ENCODE results near the gene CXXC5. TPM values are rescaled to one million over a fixed set of nuclear protein-coding genes. Genes with fewer than 3 reads are reported as not detected.
A peak's percentile ranks its signal among the peaks of the same experiment; 100 is the strongest.

Gene CXXC5
- polyA plus RNA-seq, 3 donors, result 190 to 206 (median 205) TPM

DNA sequence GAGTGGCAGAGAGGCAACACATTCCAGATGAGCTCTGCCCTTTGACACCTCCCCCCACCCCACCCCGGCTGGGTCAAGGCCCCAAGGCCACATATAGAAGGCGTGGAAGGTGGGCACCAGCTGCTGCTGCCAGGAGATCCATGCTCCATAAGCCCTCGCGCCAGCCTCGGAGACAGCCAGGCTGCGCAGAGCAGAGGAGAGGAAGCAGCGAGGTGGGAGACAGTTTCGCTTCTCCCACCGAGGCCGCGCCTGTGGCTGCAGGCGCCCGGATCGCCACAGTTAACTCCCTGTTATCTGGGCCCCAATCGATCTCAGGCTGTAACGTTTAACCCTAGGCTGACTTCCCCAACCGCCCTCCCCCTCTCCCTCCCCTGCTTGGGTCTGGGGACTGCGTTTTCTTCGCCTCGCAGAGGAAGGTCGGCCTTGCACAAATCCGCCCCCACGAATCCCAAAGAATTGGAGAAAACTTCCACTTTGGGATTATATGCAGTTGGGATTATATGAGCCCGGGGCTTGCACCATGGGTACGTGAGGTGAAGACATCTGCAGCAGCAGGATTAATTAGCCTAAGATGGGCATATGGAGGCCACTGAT, 1.1 kb upstream of the CXXC5 start:
- no peak for DNase-seq

DNA sequence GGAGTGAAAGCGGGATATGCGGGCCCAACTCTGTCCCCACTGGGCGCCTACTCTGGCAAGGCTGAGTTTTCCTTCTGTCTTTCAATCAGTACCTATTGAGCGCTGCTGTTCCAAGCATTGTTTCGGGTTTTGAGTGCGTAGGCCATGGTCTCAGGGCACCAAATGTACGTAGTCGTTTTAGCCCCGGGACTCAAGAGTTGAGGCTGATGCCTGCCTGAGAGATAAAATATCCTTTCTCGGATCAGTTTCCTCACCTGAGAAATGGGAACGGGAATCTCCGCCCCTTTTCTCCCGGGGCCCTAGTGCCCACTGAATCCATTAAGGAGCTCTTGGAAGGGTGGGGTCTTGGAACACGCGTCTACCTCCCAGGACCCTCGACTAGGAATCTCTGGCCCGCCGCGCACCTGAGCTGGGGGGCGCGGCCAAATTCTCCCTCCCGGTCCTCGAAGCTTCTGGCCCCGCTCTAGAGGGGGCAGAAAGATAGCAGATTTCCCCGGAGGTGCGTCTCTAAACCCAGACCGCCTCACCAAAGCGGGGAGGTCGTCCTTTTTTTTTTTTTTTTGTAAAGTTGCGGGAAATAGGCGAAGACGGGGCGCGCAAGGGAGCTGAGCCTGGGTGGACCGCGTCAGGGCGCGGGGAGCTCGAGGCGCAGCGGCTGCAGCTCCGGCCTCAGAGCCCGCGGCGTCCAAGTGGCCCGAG, 494 bp upstream of the CXXC5 start:
- DNase-seq, result no peak

DNA sequence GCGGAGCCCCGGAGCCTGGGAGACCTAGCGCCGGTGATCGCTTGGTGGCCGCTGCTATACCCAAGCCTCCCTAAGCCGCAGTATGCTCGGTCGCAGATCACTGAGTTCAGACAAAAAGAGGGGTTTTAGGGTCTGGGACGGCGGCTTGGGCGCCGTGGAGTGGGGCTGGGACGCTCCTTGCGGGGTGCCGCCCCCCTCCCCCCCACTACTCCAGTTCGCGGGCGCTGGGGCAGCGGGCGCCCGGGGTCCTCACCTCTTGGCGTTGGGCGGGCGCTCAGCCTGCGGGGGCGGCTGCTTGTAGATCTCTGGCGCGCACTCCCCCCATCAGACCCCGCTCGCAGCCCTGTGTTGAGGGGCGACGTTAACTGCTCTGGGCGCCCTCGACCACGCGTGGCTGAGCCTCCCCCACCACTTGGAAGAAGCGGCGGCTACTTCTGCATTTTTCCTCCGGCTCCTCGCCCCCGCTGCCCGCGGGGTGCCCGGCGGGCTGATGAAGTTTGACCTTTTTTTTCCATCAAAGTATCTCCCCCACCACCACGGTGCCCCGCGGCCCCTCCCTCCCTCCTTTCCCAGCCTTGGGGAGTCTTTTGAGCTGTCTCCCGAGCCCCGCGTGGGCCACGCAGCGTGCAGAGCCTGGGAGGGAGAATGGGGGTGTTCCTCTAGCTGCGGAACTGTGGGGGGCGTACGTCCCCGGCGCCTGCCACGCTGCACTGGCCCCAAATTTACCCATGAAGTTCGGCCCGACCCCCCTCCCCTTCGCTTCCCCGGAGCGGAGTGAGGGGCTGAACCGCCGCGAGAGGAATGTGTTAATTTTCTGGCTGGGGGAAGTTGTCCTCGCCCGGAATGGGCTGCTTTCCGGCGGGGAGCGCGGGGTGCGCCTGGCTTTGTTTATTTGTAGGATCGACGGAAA, 1.2 kb downstream of the CXXC5 start:
- DNase-seq, result no peak

DNA sequence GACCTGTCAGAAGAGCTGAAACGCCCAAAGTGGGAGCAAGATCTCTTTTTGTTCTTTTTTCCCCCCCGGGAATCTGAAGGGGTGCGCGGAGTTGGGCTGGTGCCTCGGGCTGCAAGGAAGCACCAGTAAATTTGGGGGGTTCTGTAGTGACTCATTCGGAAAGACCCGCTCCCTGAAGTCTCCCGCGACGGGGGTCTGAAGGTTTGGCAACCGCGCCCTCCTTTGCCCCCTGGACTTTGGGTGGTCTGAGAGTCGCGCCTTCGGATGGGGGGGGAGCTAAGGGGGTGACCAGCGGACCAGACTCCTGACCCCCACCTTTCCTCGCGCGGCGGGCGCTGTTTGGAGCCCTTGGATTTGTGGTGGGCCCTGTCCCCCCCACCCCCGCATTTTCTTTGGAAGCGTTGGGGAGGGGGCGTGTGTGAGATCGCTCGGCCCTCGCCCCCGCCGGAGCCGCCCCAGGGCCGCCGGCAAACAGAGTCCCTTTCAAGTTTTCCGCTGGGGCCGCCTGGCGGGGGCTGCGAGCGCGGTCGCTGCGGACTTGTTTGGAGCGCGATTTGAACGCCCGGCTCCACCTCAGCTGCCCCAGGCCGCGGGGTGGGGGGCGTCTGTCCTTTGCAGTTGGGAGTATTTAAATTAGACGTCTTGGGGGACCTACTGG, 2.0 kb downstream of the CXXC5 start:
- DNase-seq, result no peak

DNA sequence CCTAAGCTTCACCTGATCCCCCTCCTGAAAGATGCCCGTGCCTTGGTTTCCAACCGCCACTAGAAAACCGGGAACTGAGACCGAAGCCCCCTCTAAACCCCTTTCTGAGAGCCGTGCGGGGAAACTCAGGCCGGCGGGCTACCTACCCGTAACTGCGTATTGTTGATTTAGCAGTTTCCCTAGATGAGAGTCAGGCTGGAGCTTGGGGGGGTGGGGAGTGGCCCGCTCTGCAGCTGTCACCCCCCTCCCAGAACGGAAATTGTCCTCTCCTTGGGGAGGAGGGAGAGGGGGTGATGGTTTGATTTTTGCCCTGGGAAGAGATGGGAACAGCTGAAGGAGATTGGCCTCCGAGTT, 2.5 kb downstream of the CXXC5 start:
- DNase-seq, result no peak

DNA sequence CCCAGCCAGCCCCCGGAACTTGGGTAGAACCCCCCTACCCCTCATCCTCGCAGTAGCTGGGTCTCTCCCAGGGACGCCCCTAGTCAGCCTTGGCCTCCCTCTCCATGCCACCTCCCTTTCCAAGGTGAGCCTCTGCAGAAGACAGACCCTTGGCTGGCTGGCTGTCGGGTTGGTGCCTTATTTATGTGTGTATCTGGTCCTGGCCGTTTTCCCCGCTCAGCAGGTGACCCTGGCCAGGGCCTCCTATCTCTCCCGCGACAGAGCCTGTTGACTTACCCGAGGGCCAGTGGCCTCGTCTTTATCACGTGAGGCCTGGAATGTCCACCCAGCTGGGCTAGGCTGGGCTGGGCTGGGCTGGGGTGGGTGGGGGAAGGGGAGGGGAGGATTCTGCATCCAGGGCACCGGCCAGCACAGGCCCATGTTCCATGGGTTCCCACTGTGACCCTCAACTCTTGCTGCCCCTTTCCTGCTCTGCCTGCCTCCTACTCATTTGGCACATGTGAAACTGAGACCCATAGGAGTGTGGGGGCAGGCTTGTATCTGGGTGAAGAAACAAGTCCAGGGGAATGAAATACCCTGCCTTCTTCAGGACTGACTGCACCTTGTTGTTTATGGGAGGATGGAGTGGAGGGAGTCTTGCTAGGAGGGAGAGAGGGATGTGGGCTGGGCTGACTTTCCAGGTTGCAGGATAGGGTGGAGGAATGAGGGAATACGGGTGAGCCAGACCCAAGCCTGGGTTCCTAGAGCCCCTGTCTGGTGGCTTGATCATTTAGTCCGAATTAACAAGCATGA, 3.1 kb downstream of the CXXC5 start:
- peak; percentile 82 for DNase-seq

DNA sequence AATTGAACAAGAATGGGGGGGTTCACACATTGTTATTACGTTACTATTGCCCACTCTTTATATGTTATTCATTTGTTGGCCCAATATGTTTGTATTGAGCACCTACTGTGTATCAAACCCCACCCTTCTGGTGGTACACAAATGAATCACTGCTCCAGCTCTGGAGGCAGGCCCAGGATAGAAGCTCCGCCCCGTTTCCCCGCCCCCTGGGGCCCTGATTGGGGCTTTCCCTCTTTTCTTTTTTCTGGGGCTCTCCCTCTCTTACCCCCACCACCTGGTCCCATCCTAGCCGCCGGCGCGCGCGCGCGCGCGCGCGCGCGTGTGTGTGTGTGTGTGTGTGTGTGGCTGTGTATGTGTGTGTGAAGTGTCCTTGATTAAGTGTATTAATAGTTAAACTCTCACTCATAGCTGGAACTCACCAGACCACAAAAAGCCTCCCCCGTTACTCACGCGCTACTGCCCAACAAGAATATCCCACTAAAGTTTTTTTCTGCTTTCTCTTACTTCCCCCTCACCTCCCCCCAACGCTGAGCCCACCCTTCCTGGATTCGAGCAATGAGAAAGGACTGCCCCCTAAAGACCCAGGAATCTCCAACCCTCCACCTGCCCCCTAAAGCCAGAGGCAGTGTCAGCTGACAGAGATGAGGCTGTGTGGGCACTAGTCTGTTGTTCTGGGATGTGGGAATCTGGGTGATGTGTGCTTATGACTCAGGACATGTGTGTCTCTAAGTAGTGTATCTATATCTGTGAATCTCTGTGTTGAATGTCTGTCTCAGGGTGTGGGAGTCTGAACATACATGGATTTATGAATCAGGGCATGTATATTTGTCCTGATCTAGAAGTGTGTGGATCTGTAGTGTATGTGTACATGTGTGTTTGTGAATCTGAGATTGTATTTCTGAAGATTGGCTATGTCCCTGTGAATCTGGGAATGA, 4.0 kb downstream of the CXXC5 start:
- DNase-seq, result peak; percentile 83

DNA sequence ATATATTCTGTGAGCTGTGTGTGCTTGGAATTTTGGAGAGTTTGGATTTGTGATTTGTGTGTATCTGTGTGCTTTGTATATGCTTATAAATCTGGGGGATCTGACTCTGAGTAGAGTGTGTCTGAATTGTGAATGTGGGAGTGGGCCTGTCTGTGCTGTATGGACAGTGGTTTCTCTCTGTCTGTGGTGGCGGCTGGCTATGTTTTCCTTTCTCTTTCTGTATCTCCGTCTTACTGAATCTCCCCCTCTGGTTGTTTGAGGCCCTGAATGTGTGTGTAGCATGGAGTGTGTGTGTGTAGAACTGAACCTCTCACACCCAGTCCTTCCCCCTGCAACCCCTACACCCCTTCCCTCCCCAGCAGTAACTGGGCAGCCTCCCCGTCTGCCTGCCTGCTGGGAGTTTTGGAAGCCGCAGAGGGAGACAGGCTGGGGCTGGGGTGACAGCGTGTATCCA, 4.7 kb downstream of the CXXC5 start:
- no peak for DNase-seq

DNA sequence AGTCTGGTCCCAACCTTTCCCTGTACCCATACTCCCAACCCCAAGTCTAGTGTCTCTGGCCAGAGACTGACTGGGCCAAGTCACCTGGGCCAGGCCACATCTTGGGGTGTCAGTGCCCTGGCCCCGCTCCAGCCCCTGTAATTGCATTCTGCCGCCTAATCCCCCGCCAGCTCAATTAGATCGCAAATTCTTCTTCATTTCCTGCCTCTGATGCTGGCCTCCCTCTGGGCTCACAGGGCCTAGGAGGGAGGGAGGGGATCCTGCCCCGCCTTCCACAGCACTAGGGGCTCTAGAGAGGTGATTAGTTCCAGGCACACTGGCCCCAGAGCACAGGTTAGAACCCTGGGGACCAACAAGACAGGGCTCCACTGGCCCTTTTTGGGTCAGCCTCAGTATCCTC, 5.5 kb downstream of the CXXC5 start:
- no peak for DNase-seq

DNA sequence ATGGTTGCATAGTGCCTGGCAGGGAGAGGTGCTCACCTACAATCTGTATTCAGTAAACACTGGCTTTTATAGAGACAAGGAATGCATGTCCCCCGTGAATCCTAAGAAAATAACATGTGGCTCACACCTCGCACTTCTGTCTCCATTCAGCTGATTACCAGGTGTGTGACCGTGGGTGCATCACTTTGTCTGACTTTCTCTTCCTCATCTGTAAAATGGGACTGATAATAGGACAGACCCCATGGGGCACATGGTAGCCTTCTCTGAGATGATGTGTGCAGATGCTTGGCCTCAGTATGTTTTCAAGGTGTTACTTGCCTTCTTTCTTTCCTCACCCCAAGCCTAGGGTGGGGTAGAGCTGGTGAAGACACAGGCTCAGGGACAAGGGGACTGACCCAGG, 6.3 kb downstream of the CXXC5 start:
- no peak for DNase-seq

DNA sequence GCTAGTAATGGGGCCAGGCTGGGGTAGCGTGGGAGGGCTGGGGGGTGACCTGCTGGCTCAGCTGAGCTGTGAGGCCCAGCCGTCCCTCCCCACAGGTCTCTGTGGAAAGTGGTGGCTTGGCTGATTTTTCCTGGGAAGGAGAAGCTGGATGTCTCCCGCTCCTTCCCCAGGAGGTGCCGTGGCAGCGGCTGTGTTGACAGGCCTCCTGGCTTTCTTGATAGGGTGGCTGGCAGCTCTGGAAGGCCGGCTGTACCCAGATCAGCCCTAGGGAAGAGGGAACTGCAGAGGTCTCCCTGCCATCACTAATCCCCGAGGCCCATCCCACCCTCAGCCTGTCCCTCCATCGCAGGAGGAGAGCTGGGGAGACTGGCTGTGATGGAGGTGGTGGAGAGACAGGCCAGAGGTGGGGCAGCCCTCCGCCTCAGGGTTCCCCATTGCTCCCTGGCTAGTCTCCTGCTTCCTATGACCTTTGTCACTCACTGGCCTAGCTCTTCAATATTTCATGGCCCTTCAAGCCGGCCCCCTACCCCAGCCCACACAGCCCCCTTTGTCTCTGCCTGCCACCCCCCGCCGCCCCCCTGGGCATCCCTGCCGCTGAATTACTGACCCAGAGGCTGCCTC, 6.8 kb downstream of the CXXC5 start:
- DNase-seq, result no peak

DNA sequence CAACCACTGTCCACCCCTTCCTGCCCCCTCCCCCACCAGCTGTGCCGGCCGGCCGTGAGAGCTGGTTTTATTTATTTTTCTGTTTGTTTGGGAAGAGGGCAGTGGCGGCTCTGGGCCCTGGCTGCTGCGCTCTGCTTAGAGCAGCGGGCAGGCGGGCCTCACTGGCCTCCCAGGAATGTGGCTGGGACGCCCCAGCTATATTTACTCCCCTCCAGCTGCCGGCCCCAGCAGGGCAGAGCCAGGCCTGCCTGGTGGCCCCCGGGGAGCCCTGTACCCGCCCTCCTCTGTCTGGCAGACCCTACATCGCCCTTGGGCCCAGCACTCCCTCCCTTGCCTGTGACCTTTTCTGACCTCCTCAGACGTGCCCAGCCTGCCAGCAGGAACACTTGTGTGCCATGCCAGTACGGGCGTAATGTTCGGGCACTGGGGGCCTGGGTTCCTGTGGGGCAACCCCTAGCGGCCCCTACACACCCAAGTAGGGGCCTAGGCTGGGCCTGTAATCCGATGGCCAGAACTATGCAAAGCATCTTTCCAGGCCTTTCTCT, 7.7 kb downstream of the CXXC5 start:
- DNase-seq, result no peak

DNA sequence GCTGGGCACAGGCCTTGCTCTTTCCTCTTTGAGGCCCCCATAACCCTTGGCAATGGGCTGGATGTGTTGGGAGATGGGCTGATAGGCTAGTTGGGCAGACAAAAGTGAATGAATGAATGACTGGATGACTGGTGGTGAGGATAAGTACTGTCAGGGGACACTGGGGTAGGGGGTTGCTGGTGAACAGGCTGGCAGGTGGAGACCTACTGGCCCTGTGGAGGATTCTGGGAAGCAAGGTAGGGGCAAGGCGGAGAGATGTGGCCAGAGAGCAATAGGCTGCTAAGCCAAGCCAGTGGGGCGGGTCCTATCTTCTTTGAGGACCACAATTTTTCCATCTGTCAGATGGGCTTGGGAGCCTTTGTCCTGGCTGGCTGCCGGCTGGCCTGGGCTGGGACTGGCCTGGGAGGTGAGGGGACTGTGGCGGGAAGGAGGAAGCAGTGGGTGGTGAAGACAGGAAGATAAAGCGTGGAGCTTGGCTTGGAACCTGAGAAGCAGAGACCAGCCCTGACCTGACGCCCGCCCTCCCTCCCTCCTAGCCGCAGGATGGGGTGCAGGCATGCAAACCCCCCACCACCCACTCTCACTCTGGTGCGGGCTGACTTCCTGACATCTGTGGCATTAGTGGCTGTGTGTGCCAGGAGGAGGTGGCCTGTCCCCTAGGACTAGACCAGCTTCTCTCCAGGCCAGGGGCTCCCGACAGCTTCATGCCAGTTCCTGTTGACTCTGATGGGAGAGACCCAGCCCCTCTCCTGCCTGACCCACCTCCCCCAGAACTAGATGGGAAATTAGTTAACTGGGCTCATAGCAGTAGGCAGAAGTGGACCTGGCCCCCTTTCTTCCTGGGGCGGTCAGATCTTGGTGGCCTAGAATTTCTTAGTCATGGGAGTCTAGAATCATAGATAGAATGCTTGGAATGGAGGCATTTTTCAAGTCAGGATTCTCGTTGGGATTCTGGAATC, 9.5 kb downstream of the CXXC5 start:
- DNase-seq, result no peak

DNA sequence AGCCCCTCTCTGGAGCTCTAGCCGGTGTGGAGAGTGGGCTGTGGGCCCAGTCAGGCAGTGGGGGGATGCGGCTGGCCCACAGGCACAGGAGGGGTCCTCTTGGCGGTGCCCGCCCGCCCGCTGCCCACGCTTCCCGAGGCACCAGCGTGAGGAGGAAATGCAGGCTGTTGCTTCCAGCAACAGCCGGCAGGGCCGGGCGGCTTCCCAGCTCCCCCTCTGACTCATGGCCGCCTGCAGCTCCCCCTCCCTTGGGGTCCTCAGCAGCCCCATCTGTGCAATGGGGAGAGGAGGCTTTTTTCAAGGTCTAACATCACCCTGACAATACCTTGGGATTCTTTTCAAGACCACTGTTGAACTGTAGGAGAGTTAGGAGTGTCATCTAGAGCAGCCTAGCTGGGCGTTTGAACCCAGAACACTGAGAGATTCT, 10.4 kb downstream of the CXXC5 start:
- no peak for DNase-seq

DNA sequence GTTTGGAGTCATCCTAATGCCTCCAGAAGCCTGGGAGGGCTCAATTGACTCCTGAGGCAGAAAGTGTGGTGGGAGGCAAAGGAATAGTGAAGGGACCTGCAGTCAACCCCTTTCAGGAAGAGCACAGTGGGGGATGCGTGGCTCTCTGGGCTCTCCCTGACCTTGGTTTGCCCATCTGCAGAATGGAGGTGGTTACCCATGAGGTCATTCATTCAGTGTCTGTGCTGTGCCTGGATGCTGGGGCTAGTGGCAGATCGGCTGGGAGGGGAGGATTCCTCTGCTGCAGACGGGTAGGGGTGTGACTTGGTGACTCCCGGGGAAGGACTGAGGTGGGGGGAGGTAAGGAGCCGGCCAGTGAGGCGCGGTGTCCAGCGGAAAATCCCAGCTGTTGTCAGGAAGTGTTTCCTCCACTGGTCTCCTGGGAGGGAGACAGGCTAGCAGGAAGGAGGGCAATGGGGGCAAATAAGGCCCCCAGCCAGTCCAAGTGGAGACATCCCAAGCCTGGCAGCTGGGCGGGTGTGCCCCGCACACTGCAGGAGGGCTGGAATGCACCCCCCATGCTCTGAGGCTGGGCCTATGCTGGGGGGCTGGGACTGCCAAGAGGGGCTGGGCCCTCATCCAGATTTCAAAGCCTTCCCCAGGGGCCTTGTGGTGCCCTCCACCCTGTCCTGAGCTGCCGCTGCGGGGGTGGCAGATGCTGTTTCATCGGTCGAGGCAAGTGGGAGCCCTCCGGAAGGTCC, 10.9 kb downstream of the CXXC5 start:
- DNase-seq, result no peak

DNA sequence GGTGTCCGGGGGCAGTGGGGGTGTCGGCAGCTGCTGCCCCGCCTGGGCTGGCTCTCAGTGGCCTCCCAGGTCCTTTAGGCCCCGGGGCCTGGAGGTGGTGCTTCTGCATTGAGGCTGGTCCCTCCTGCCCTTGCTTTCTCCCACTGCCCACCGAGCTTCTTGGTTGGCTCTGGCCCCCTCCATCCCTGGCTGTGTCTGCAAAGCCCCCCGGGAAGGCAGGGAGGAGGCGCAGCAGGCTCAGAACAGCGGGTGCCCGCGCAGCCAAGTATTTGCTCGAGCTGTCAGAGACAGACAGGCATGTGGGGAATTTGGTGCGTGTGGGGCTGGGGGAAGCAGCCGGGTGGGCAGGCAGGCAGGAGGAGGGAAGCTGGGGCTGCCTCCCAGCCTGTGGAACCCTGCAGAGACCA, 11.5 kb downstream of the CXXC5 start:
- no peak for DNase-seq

DNA sequence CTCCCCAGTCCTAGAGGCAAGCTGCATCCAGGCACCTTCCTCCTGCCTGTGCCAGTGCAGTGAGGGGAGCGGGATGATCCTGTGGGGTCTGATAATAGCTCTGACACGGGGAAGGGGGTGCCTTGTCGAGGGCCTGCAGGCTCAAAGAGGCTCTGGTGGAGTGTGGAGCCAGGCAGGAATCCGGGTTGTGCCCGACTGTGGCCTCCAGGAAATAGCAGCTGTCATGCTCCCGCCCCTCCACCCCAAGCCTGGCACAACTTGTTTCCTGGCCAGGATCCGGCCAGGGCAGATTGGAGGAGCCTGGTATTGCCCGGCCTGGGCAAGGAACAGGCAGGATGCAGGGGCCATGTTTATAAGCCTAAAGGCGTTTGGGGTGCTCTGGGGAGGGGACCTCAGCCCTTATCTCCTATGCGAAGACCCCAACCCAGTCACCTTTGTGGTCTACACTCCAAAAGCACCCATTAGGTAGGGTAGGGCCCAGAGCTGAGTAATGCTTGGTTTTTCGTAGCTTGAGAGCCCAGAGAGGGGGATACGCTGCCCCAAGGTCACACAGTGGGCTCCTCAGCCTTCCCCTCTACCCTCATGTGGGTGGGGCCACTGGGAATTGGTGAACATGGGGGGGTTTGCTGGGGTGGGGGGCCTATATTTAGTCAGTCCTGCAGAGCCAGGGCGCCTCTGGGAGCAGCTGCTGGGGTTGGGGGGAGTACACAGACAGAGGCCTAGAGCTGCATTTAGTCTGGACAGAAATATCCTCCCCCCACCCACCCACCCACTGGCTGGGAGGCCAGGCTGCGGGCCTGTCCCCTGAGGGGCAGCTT, 12.2 kb downstream of the CXXC5 start:
- no peak for DNase-seq
